Activated naive CD4-positive, alpha-beta T cell treated with anti-CD3 and anti-CD28 coated beads, Interleukin-2, amount 10 ng/mL, durations not matched to agents 7 days and 5 days (primary cell): ENCODE results near the gene FOXP1.
A peak's percentile ranks its signal among the peaks of the same experiment; 100 is the strongest.

Experiments
- CTCF ChIA-PET: fragments of 350-600 bp; sonication (Branson Sonifier 250); formaldehyde crosslinking; loops from one replicate; lab custom pipeline; 2021; ENCODE audit warnings: antibody characterized with exemption; lab: Charles Lee
- DNase-seq: peaks from one replicate; pipeline ENCODE4 v3.0.0-alpha.2; 2020
- H3K27ac Mint-ChIP-seq: one replicate; pipeline ENCODE4 v1.8.0; 2021; ENCODE audit warnings: mild to moderate bottlenecking, moderate library complexity, mixed read lengths
- H3K27me3 Mint-ChIP-seq: one replicate; pipeline ENCODE4 v1.8.0; 2021; ENCODE audit warnings: mild to moderate bottlenecking, mixed read lengths
- H3K36me3 Mint-ChIP-seq: one replicate; pipeline ENCODE4 v1.8.0; 2021; ENCODE audit warnings: mixed read lengths
- H3K4me1 Mint-ChIP-seq: one replicate; pipeline ENCODE4 v1.8.0; 2021; ENCODE audit warnings: mixed read lengths
- H3K4me3 Mint-ChIP-seq: one replicate; pipeline ENCODE4 v1.8.0; 2021; ENCODE audit warnings: mild to moderate bottlenecking, moderate library complexity, mixed read lengths
- H3K9me3 Mint-ChIP-seq: one replicate; pipeline ENCODE4 v1.8.0; 2021; ENCODE audit warnings: mixed read lengths

FOXP1 gene

GRCh38 chr3:71008350-71008935 lies 575.1 kb downstream of the FOXP1 start:
- Mint-ChIP-seq H3K9me3 (peaks cover under 1% of the 10 kb centered on the region), H3K36me3 (peaks cover 32% of the 10 kb centered on the region), H3K4me1 (peaks cover 70% of the 10 kb centered on the region), H3K27ac (peak overlapping the region; percentile 78), H3K4me3 (no peak overlapping the region), H3K27me3 (no peaks in the 10 kb centered on the region)
- CTCF ChIA-PET = interaction anchor here (0.7 to 1.4 kb wide), 3 partner anchors 55 to 62 kb away, joined by 3 to 9 read pairs (median 4); no protein-coding TSS in a partner anchor
- no peak for DNase-seq

- Mint-ChIP-seq H3K9me3 (no peaks in the 10 kb centered on the region), H3K36me3 (peaks cover 29% of the 10 kb centered on the region), H3K4me3 (no peak overlapping the region), H3K27me3 (no peaks in the 10 kb centered on the region), H3K27ac (peak overlapping the region; percentile 78), H3K4me1 (peaks cover 63% of the 10 kb centered on the region)
- no peak for DNase-seq
- CTCF ChIA-PET = interaction anchor here (0.6 to 2.5 kb wide), 6 partner anchors 14 to 297 kb away, joined by 3 to 25 read pairs (median 4); no protein-coding TSS in a partner anchor
Measured at GRCh38 chr3:71006810-71007785, 576.4 kb downstream of the FOXP1 start.

- Mint-ChIP-seq H3K9me3 (no peaks in the 10 kb centered on the region), H3K27me3 (no peaks in the 10 kb centered on the region), H3K36me3 (peaks cover 32% of the 10 kb centered on the region), H3K4me3 (no peak overlapping the region), H3K27ac (no peak overlapping the region), H3K4me1 (peaks cover 55% of the 10 kb centered on the region)
- DNase-seq = no peak
- CTCF ChIA-PET = interaction anchor here (0.7 to 2.5 kb wide), 3 partner anchors 63 to 221 kb away, joined by 3 to 25 read pairs (median 3); no protein-coding TSS in a partner anchor
Measured at GRCh38 chr3:71005702-71006321, 577.7 kb downstream of the FOXP1 start.

GRCh38 chr3:71003511-71003910 lies 580.0 kb downstream of the FOXP1 start:
- no peaks in the 10 kb centered on the region for H3K9me3 Mint-ChIP-seq
- DNase-seq = no peak
- CTCF ChIA-PET = interaction anchor here (1.1 to 1.4 kb wide), 2 partner anchors 67 to 302 kb away, joined by 3 to 5 read pairs; no protein-coding TSS in a partner anchor
- H3K27me3 Mint-ChIP-seq = no peaks in the 10 kb centered on the region
- no peak overlapping the region for H3K27ac Mint-ChIP-seq
- peaks cover 45% of the 10 kb centered on the region for H3K36me3 Mint-ChIP-seq
- no peak overlapping the region for H3K4me3 Mint-ChIP-seq
- H3K4me1 Mint-ChIP-seq = peaks cover 40% of the 10 kb centered on the region

GRCh38 chr3:71002298-71002697 lies 581.2 kb downstream of the FOXP1 start:
- CTCF ChIA-PET = interaction anchor here (1.1 to 1.4 kb wide), 2 partner anchors 68 to 303 kb away, joined by 3 to 5 read pairs; no protein-coding TSS in a partner anchor
- no peaks in the 10 kb centered on the region for H3K9me3 Mint-ChIP-seq
- H3K36me3 Mint-ChIP-seq = peaks cover 47% of the 10 kb centered on the region
- no peak overlapping the region for H3K27ac Mint-ChIP-seq
- H3K4me1 Mint-ChIP-seq = peaks cover 28% of the 10 kb centered on the region
- DNase-seq = no peak
- H3K27me3 Mint-ChIP-seq = no peaks in the 10 kb centered on the region
- no peak overlapping the region for H3K4me3 Mint-ChIP-seq

- Mint-ChIP-seq H3K4me3 (no peak overlapping the region), H3K36me3 (peaks cover 54% of the 10 kb centered on the region), H3K27me3 (no peaks in the 10 kb centered on the region), H3K9me3 (no peaks in the 10 kb centered on the region), H3K27ac (no peak overlapping the region), H3K4me1 (peaks cover 19% of the 10 kb centered on the region)
- DNase-seq = no peak
- CTCF ChIA-PET = interaction anchor here (1.1 kb wide), 1 partner anchor 8 kb away, joined by 3 read pairs; no protein-coding TSS in a partner anchor
Measured at GRCh38 chr3:71001303-71001830, 582.2 kb downstream of the FOXP1 start.

- H3K4me1 Mint-ChIP-seq = peaks cover 15% of the 10 kb centered on the region
- no peak for DNase-seq
- CTCF ChIA-PET = no interaction called here
- H3K27me3 Mint-ChIP-seq = no peaks in the 10 kb centered on the region
- H3K36me3 Mint-ChIP-seq = peaks cover 56% of the 10 kb centered on the region
- H3K27ac Mint-ChIP-seq = no peak overlapping the region
- no peaks in the 10 kb centered on the region for H3K9me3 Mint-ChIP-seq
- no peak overlapping the region for H3K4me3 Mint-ChIP-seq
Measured at GRCh38 chr3:71000483-71000882, 583.0 kb downstream of the FOXP1 start.

GRCh38 chr3:70999730-71000129 lies 583.8 kb downstream of the FOXP1 start:
- H3K36me3 Mint-ChIP-seq = peaks cover 60% of the 10 kb centered on the region
- no peak for DNase-seq

GRCh38 chr3:70996082-70996481 lies 587.4 kb downstream of the FOXP1 start:
- Mint-ChIP-seq H3K4me3 (no peak overlapping the region), H3K36me3 (peaks cover 83% of the 10 kb centered on the region), H3K4me1 (peaks cover 18% of the 10 kb centered on the region), H3K27ac (no peak overlapping the region), H3K9me3 (peaks cover 2% of the 10 kb centered on the region), H3K27me3 (no peaks in the 10 kb centered on the region)
- CTCF ChIA-PET = no interaction called here
- DNase-seq = no peak

More at GRCh38 chr3:70999730-71000129, 583.8 kb downstream of the FOXP1 start:
- Mint-ChIP-seq H3K27me3 (no peaks in the 10 kb centered on the region), H3K9me3 (no peaks in the 10 kb centered on the region), H3K27ac (no peak overlapping the region), H3K4me1 (peaks cover 14% of the 10 kb centered on the region), H3K4me3 (no peak overlapping the region)
- CTCF ChIA-PET = no interaction called here

- Mint-ChIP-seq H3K27me3 (no peaks in the 10 kb centered on the region), H3K36me3 (peaks cover 86% of the 10 kb centered on the region), H3K4me1 (peaks cover 27% of the 10 kb centered on the region), H3K27ac (no peak overlapping the region), H3K4me3 (no peak overlapping the region), H3K9me3 (peaks cover 4% of the 10 kb centered on the region)
- no peak for DNase-seq
- CTCF ChIA-PET = no interaction called here
Measured at GRCh38 chr3:70994644-70995043, 588.9 kb downstream of the FOXP1 start.

GRCh38 chr3:70992562-70993204 lies 590.8 kb downstream of the FOXP1 start:
- H3K9me3 Mint-ChIP-seq = peaks cover 6% of the 10 kb centered on the region
- no peak overlapping the region for H3K27ac Mint-ChIP-seq
- peaks cover 85% of the 10 kb centered on the region for H3K36me3 Mint-ChIP-seq
- peaks cover 36% of the 10 kb centered on the region for H3K4me1 Mint-ChIP-seq
- no peaks in the 10 kb centered on the region for H3K27me3 Mint-ChIP-seq
- H3K4me3 Mint-ChIP-seq = no peak overlapping the region
- no peak for DNase-seq
- CTCF ChIA-PET = no interaction called here

GRCh38 chr3:70992131-70992530 lies 591.4 kb downstream of the FOXP1 start:
- Mint-ChIP-seq H3K36me3 (peaks cover 85% of the 10 kb centered on the region), H3K4me3 (no peak overlapping the region), H3K4me1 (peaks cover 39% of the 10 kb centered on the region), H3K9me3 (peaks cover 6% of the 10 kb centered on the region), H3K27ac (no peak overlapping the region), H3K27me3 (no peaks in the 10 kb centered on the region)
- DNase-seq = no peak
- CTCF ChIA-PET = no interaction called here

- no peak for DNase-seq
- no peaks in the 10 kb centered on the region for H3K27me3 Mint-ChIP-seq
- no peak overlapping the region for H3K4me3 Mint-ChIP-seq
- CTCF ChIA-PET = no interaction called here
- H3K9me3 Mint-ChIP-seq = peaks cover 6% of the 10 kb centered on the region
- H3K27ac Mint-ChIP-seq = peak overlapping the region; percentile 35
- H3K36me3 Mint-ChIP-seq = peaks cover 87% of the 10 kb centered on the region
- H3K4me1 Mint-ChIP-seq = peaks cover 39% of the 10 kb centered on the region
Measured at GRCh38 chr3:70990723-70991122, 592.8 kb downstream of the FOXP1 start.
